IMR-90 (cell line): ENCODE results near the gene DENND1B. TPM values are rescaled to one million over a fixed set of nuclear protein-coding genes. Genes with fewer than 3 reads are reported as not detected.

Experiments used
- ATAC-seq: fragments of 200-7000 bp; cut with Tn5 transposase; 2 replicates; pipeline ENCODE4 v1.9.1; 2020; ENCODE audit warnings: low read depth, mild to moderate bottlenecking, moderate library complexity
- BruUV-seq: library from RNA; stranded (reverse); fragments of 400-500 nt; replicated peaks from 2 replicates; lab custom pipeline; 2021; lab: Mats Ljungman, UMichigan
- CTCF ChIA-PET: fragments of 300-600 bp; formaldehyde crosslinking; extraction: SDS; loops from one replicate; lab custom pipeline; 2021; ENCODE audit warnings: antibody characterized with exemption; lab: Yijun Ruan, JAX
- POLR2A ChIA-PET: fragments of 300-600 bp; sonication (Branson Sonifier 250); formaldehyde crosslinking; loops from one replicate; lab custom pipeline; 2022; ENCODE audit warnings: antibody characterized with exemption; ENCODE audit not compliant: unreplicated experiment; lab: Charles Lee
- DNase-seq: peaks from one replicate; pipeline ENCODE4 v3.0.0; 2013
- H2AFZ ChIP-seq: replicated peaks from 2 replicates; pipeline ENCODE3; 2013; ENCODE audit warnings: low read length, mild to moderate bottlenecking; ENCODE audit not compliant: poor library complexity
- H2AK5ac ChIP-seq: 2 replicates; pipeline ENCODE4 v1.6.1; 2013; ENCODE audit warnings: low read depth, low read length, inconsistent platforms
- H2AK9ac ChIP-seq: replicated peaks from 2 replicates; pipeline ENCODE3; 2013; ENCODE audit warnings: mild to moderate bottlenecking, low read depth, low read length, moderate library complexity; ENCODE audit not compliant: poor library complexity
- H2BK120ac ChIP-seq: 2 replicates; pipeline ENCODE4 v1.6.1; 2013; ENCODE audit warnings: low read depth, low read length, inconsistent platforms
- H2BK15ac ChIP-seq: 3 replicates; pipeline ENCODE4 v1.6.1; 2013; ENCODE audit warnings: low read depth, low read length, inconsistent platforms
- H2BK20ac ChIP-seq: 2 replicates; pipeline ENCODE4 v1.6.1; 2013; ENCODE audit warnings: low read depth, mild to moderate bottlenecking, inconsistent platforms, low read length, moderate library complexity
- H2BK5ac ChIP-seq: 2 replicates; pipeline ENCODE4 v1.6.1; 2013; ENCODE audit warnings: mild to moderate bottlenecking, low read depth, low read length, inconsistent platforms; ENCODE audit not compliant: poor library complexity, severe bottlenecking
- H3K14ac ChIP-seq: replicated peaks from 2 replicates; pipeline ENCODE4 v1.6.1; 2013; ENCODE audit warnings: low read depth, low read length, inconsistent platforms
- H3K18ac ChIP-seq: 2 replicates; pipeline ENCODE4 v1.6.1; 2013; ENCODE audit warnings: low read depth, low read length, control low read depth
- H3K23ac ChIP-seq: 2 replicates; pipeline ENCODE4 v1.6.1; 2013; ENCODE audit warnings: low read depth, low read length, inconsistent platforms
- H3K27ac ChIP-seq: 2 replicates; pipeline ENCODE4 v1.5.1; 2013; ENCODE audit warnings: mild to moderate bottlenecking, control low read depth, low read length; ENCODE audit not compliant: insufficient read depth
- H3K27me3 ChIP-seq: 2 replicates; pipeline ENCODE4 v1.6.1; 2013; ENCODE audit warnings: low read length; ENCODE audit not compliant: control insufficient read depth, insufficient read depth
- H3K36me3 ChIP-seq: 2 replicates; pipeline ENCODE4 v1.6.1; 2013; ENCODE audit warnings: low read length, mixed read lengths; ENCODE audit not compliant: control insufficient read depth, insufficient read depth
- H3K4ac ChIP-seq: 2 replicates; pipeline ENCODE4 v1.6.1; 2013; ENCODE audit warnings: low read depth, low read length, inconsistent platforms
- H3K4me1 ChIP-seq: 2 replicates; pipeline ENCODE4 v1.6.1; 2013; ENCODE audit warnings: low read length, mixed read lengths; ENCODE audit not compliant: control insufficient read depth, insufficient read depth
- H3K4me2 ChIP-seq: 2 replicates; pipeline ENCODE4 v1.6.1; 2013; ENCODE audit warnings: low read depth, mild to moderate bottlenecking, control low read depth, low read length, moderate library complexity
- H3K4me3 ChIP-seq: 2 replicates; pipeline ENCODE4 v1.5.1; 2013; ENCODE audit warnings: low read depth, mild to moderate bottlenecking, control low read depth, low read length, moderate library complexity; ENCODE audit not compliant: insufficient read depth
- H3K56ac ChIP-seq: 2 replicates; pipeline ENCODE4 v1.6.1; 2013; ENCODE audit warnings: low read length, inconsistent platforms; ENCODE audit not compliant: insufficient read depth; ENCODE audit errors: extremely low read depth
- H3K79me1 ChIP-seq, 2 experiments: 2 replicates each; pipeline ENCODE4 v1.6.1; 2013; ENCODE audit warnings: low read length in 2 of 2, inconsistent platforms in 1 of 2, low read depth in 1 of 2
- H3K9ac ChIP-seq: 2 replicates; pipeline ENCODE4 v1.6.1; 2013; ENCODE audit warnings: low read depth, low read length, control low read depth
- H3K9me1 ChIP-seq: 2 replicates; pipeline ENCODE4 v1.6.1; 2013; ENCODE audit warnings: low read length, inconsistent platforms; ENCODE audit not compliant: insufficient read depth
- H3K9me3 ChIP-seq: 2 replicates; pipeline ENCODE4 v1.6.1; 2013; ENCODE audit warnings: low read length; ENCODE audit not compliant: control insufficient read depth, insufficient read depth
- H4K20me1 ChIP-seq: 2 replicates; pipeline ENCODE4 v1.6.1; 2013; ENCODE audit warnings: low read length, inconsistent platforms; ENCODE audit not compliant: insufficient read depth
- H4K5ac ChIP-seq: 2 replicates; pipeline ENCODE4 v1.6.1; 2013; ENCODE audit warnings: mild to moderate bottlenecking, low read depth, low read length, control low read depth
- H4K8ac ChIP-seq, 2 experiments: 2 replicates each; pipeline ENCODE4 v1.6.1; 2013; ENCODE audit warnings: low read depth in 2 of 2, low read length in 2 of 2, control low read depth in 1 of 2, inconsistent platforms in 1 of 2
- H4K91ac ChIP-seq: 2 replicates; pipeline ENCODE4 v1.6.1; 2013; ENCODE audit warnings: low read depth, low read length, inconsistent platforms; ENCODE audit not compliant: insufficient read depth
- BHLHE40 ChIP-seq: fragments of 150-350 bp; IDR thresholded peaks from 2 replicates; pipeline ENCODE4 v1.6.1; 2016; ENCODE audit warnings: mild to moderate bottlenecking, low read depth, low read length
- CEBPB ChIP-seq: IDR thresholded peaks from 2 replicates; pipeline ENCODE4 v1.6.1; 2012; ENCODE audit warnings: low read depth, low read length, improper control_type of control experiment
- CHD1 ChIP-seq: IDR thresholded peaks from 2 replicates; pipeline ENCODE4 v1.6.1; 2012; ENCODE audit warnings: low read depth, low read length, improper control_type of control experiment
- MAFK ChIP-seq: IDR thresholded peaks from 2 replicates; pipeline ENCODE4 v1.6.1; 2012; ENCODE audit warnings: low read depth, low read length, improper control_type of control experiment
- MAZ ChIP-seq: IDR thresholded peaks from 2 replicates; pipeline ENCODE4 v1.6.1; 2012; ENCODE audit warnings: low read depth, mild to moderate bottlenecking, low read length, improper control_type of control experiment, moderate library complexity, borderline replicate concordance
- MXI1 ChIP-seq: IDR thresholded peaks from 2 replicates; pipeline ENCODE4 v1.6.1; 2012; ENCODE audit warnings: low read depth, mild to moderate bottlenecking, low read length, moderate library complexity, borderline replicate concordance
- RFX5 ChIP-seq: IDR thresholded peaks from 2 replicates; pipeline ENCODE4 v1.8.0; 2012; ENCODE audit warnings: low read depth, mild to moderate bottlenecking, low read length, moderate library complexity
- WGBS, 2 experiments: methylation state at CpG; one replicate each; pipeline versions ENCODE4 v1.1.5 to v1.1.7; 2013; ENCODE audit warnings: missing lambda C conversion rate in 2 of 2; ENCODE audit not compliant: insufficient read length in 1 of 2; ENCODE audit errors: extremely low coverage in 2 of 2; 5-methylcytosine and 5-hydroxymethylcytosine counted together
- dilution Hi-C: fragments of 300-500 bp; cut with HindIII; formaldehyde crosslinking; loops from one replicate; pipeline ENCODE4 v1.14.3; 2018; ENCODE audit warnings: low sequenced_read_pairs; ENCODE audit not compliant: unreplicated experiment
- in situ Hi-C: fragments of 300-500 bp; cut with MboI; formaldehyde crosslinking; loops from 3 replicates; pipeline ENCODE4 v1.14.3; 2019; ENCODE audit warnings: low sequenced_read_pairs, inconsistent platforms, mixed read lengths
- intact Hi-C: fragments of 100-400 bp; cut with micrococcal nuclease; formaldehyde crosslinking; loops from 2 replicates; pipeline ENCODE4 v1.10.0; 2022
- polyA plus RNA-seq, 3 experiments: library from polyadenylated mRNA; depleted of rRNA; stranded (reverse); fragments of >200 nt; gene quantifications; 2 replicates each; pipeline ENCODE4 v1.2.3, GENCODE V29; 2012; ENCODE audit warnings: low replicate concordance in 1 of 3
- total RNA-seq: library from RNA; depleted of rRNA; stranded (reverse); fragments of >200 nt; gene quantifications from 2 replicates; pipeline ENCODE4 v1.2.3, GENCODE V29; 2012
- TF ChIP-seq, protein P1 (sequence below): fragments of 150-350 bp; IDR thresholded peaks from 2 replicates; pipeline ENCODE4 v1.6.1; 2016; ENCODE audit warnings: low read depth, mild to moderate bottlenecking, low read length, moderate library complexity, borderline replicate concordance
- TF ChIP-seq, protein P2 (sequence below): conservative IDR thresholded peaks from 2 replicates; pipeline ENCODE4 v1.5.1; 2012; ENCODE audit warnings: mild to moderate bottlenecking, low read depth, low read length, improper control_type of control experiment
- TF ChIP-seq, protein P3 (sequence below): fragments of 150-350 bp; IDR thresholded peaks from 2 replicates; pipeline ENCODE4 v1.6.1; 2017; ENCODE audit warnings: mild to moderate bottlenecking, antibody characterized with exemption, low read length, low read depth

DENND1B gene
- total and polyA plus RNA-seq, 2 of the 4 experiments (the other 2 are of a cell fraction) = 4.0 to 24.2 TPM

DNA sequence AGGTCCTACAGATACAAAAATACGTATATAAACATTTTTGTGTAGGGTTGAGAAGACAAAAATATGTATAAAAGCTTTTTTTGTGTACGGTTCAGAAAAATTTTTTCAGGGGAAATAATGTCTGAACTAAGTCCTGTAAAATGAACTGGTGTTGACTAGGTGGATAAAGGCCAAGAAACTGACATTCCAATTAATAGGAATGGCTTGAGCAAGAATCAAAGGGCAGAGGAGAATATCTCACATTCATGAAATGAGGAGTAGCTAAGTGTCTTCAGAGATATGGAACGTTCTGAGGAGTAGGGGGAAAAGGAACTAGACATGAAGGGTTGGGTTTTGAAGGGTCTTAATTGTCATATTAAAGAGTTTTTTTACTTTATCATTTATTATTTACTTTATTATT is 231.2 kb downstream of the DENND1B start:
- in situ Hi-C loops (loop anchor here (25.0 kb wide), 1 partner anchor 1143 kb away; no protein-coding TSS in a partner anchor), dilution Hi-C loops (no loop called here), intact Hi-C loops (no loop called here)
- POLR2A ChIA-PET = no interaction called here
- no peak overlapping the region for H3K27ac ChIP-seq
- no peak overlapping the region for H3K56ac ChIP-seq
- no peaks in the 10 kb centered on the region for H4K20me1 ChIP-seq
- H3K36me3 ChIP-seq = 0 out of 2 replicates have a peak, but pooled peaks cover 1% of the 10 kb centered on the region
- H2BK15ac ChIP-seq = no peak overlapping the region
- CTCF ChIA-PET = no interaction called here
- no CpG with 5 or more reads among the region's 3 CpGs for WGBS, 2 experiments
- DNase-seq (no peak), ATAC-seq (no peak)
- no peak overlapping the region for H2AFZ ChIP-seq
- H3K9ac ChIP-seq = no peak overlapping the region
- no peak for TF ChIP-seq MAFK
- no peak for TF ChIP-seq BHLHE40
- no peak for TF ChIP-seq RFX5
- no peak for TF ChIP-seq CHD1
- TF ChIP-seq MXI1 = no peak
- TF ChIP-seq, protein P1, sequence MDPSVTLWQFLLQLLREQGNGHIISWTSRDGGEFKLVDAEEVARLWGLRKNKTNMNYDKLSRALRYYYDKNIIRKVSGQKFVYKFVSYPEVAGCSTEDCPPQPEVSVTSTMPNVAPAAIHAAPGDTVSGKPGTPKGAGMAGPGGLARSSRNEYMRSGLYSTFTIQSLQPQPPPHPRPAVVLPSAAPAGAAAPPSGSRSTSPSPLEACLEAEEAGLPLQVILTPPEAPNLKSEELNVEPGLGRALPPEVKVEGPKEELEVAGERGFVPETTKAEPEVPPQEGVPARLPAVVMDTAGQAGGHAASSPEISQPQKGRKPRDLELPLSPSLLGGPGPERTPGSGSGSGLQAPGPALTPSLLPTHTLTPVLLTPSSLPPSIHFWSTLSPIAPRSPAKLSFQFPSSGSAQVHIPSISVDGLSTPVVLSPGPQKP = no peak
- TF ChIP-seq, protein P2, sequence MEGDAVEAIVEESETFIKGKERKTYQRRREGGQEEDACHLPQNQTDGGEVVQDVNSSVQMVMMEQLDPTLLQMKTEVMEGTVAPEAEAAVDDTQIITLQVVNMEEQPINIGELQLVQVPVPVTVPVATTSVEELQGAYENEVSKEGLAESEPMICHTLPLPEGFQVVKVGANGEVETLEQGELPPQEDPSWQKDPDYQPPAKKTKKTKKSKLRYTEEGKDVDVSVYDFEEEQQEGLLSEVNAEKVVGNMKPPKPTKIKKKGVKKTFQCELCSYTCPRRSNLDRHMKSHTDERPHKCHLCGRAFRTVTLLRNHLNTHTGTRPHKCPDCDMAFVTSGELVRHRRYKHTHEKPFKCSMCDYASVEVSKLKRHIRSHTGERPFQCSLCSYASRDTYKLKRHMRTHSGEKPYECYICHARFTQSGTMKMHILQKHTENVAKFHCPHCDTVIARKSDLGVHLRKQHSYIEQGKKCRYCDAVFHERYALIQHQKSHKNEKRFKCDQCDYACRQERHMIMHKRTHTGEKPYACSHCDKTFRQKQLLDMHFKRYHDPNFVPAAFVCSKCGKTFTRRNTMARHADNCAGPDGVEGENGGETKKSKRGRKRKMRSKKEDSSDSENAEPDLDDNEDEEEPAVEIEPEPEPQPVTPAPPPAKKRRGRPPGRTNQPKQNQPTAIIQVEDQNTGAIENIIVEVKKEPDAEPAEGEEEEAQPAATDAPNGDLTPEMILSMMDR = no peak
- TF ChIP-seq MAZ = no peak
- no peak for TF ChIP-seq CEBPB
- TF ChIP-seq, protein P3, sequence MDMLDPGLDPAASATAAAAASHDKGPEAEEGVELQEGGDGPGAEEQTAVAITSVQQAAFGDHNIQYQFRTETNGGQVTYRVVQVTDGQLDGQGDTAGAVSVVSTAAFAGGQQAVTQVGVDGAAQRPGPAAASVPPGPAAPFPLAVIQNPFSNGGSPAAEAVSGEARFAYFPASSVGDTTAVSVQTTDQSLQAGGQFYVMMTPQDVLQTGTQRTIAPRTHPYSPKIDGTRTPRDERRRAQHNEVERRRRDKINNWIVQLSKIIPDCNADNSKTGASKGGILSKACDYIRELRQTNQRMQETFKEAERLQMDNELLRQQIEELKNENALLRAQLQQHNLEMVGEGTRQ = no peak
- no peak overlapping the region for H3K18ac ChIP-seq
- no peak overlapping the region for H3K4ac ChIP-seq
- no peaks in the 10 kb centered on the region for H3K9me1 ChIP-seq
- no peak overlapping the region for H2BK20ac ChIP-seq
- no peaks in the 10 kb centered on the region for H3K79me1 ChIP-seq
- no peak overlapping the region for H4K91ac ChIP-seq
- H3K4me3 ChIP-seq = no peak overlapping the region
- H3K27me3 ChIP-seq = no peaks in the 10 kb centered on the region
- no peak overlapping the region for H3K23ac ChIP-seq
- H4K8ac ChIP-seq = no peak overlapping the region
- no peak overlapping the region for H2BK5ac ChIP-seq
- H3K4me2 ChIP-seq = no peak overlapping the region
- no peak overlapping the region for H4K5ac ChIP-seq
- no peaks in the 10 kb centered on the region for H3K4me1 ChIP-seq
- no peak overlapping the region for H2AK9ac ChIP-seq
- H3K9me3 ChIP-seq = no peaks in the 10 kb centered on the region
- no TSS peak for BruUV-seq
- no peak overlapping the region for H2BK120ac ChIP-seq
- H2AK5ac ChIP-seq = no peak overlapping the region
- no peak overlapping the region for H3K14ac ChIP-seq
